ENCODE results near the gene PRR29.

Gene PRR29

DNA sequence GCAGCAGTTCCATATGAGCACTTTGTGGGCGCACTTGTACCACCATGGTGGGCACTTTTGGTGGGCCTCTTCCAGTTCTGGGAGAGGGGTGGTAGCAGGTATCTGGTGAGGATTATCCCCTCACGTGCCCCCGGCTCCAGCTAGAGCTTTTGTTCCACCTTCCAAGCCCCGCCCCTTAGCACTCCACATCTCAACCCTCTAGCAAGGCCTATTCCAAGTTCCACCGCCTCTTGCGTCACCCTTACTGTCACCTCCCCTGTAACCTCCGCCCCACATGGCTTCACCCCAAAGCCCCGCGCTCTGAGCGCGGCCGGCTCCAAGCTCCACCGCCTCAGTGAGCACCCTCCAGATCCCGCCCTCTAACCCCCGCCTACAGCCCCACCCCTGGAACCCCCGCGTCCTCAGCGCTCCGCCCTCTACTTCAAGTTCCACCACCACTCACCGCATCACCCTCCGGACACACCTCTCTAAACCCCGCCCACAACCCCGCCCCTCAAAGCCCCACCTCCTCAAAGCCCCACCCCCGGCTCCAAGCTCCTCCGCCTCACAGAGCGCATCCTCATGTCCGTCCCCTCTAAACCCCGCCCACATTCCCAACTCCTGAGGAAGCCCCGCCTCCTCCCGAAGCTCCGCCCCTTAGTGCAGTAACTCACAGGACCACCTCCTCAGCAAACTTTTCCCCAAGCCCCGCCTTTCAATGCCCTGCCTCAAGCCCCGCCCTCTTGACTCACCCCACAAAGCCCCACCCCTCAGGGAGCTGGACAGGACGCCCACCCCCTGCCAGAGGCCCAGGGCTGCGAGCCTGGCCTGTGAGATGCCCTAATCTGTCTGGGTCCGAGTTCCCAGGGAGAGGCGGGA lies 36.6 kb upstream of the PRR29 start:
- Histone ChIP-seq H3K36me3 (no peaks in the 10 kb centered on the region), H3K9me3 (ENCODE audit: severe bottlenecking) (no peaks in the 10 kb centered on the region), H3K27ac (no peak overlapping the region), H3K27me3 (ENCODE audit: insufficient read depth, low read depth, severe bottlenecking) (no peaks in the 10 kb centered on the region), H3K4me3 (ENCODE audit: low read depth, low read length) (no peak overlapping the region)
- peak; percentile 69 for DNase-seq
- no peak for TF ChIP-seq CTCF (IDR thresholded peaks at IDR 0.05; ENCODE audit: low read depth, low read length)

GRCh38 chr17:63962298-63962744 lies 35.8 kb upstream of the PRR29 start:
- Histone ChIP-seq H3K4me3 (ENCODE audit: low read depth, low read length) (no peak overlapping the region), H3K27me3 (ENCODE audit: insufficient read depth, low read depth, severe bottlenecking) (no peaks in the 10 kb centered on the region)

DNA sequence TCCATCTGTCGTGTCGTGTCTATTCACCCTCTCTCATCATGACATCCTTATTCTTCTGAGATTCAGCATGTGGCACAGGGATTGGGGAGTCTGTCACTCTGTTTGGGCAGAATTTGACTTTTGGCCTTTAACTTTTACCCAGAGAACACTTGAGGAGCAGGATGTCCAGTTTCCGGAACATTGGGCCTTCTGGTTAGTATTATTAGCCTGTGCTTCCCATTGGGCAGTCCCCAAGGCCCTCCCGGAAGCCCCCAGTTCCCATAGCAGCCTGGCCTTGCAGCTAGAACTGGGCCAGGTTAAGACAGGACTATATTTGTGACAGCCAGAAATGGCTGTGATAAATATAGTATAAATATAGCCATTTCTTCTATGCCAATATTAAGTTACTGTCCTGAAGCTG lies 35.0 kb upstream of the PRR29 start:
- no peaks in the 10 kb centered on the region for H3K27me3 ChIP-seq (ENCODE audit: insufficient read depth, low read depth, severe bottlenecking)
- no peak overlapping the region for H3K27ac ChIP-seq
- H3K9me3 ChIP-seq (ENCODE audit: severe bottlenecking): no peaks in the 10 kb centered on the region
- no peak for DNase-seq
- TF ChIP-seq CTCF (IDR thresholded peaks at IDR 0.05; ENCODE audit: low read depth, low read length): no peak
- H3K36me3 ChIP-seq: no peaks in the 10 kb centered on the region
- H3K4me3 ChIP-seq (ENCODE audit: low read depth, low read length): no peak overlapping the region

More at GRCh38 chr17:63962298-63962744, 35.8 kb upstream of the PRR29 start:
- Histone ChIP-seq H3K9me3 (ENCODE audit: severe bottlenecking) (no peaks in the 10 kb centered on the region), H3K36me3 (no peaks in the 10 kb centered on the region), H3K27ac (no peak overlapping the region)
- no peak for DNase-seq
- no peak for TF ChIP-seq CTCF (IDR thresholded peaks at IDR 0.05; ENCODE audit: low read depth, low read length)

DNA sequence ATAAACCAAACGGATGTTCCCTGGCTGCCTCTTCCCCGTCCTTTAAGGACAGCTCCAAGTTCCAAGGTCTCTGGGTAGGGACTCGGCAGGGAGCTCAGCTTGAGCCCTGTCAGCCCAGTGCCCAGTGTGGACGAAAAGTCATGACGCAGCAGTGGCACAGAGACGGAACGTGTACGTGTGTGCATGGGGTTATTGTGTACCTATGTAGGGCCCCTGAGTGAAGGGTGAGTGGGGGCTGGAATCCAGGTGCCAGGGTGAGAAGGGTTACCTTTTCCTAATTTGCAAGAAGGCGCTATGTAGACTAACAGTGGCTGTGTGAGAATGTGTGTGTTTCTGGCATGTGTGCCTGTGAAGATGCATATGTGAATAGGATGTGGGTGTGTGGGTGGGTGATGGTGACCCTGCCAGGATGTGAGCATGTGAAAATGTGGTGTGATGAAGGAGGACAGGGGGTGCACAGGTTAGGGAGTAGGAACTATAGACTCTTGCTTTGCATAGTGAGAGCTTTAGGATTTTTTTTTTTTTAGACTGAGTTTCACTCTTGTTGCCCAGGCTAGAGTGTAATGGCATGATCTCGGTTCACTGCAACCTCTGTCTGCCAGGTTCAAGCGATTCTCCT lies 31.4 kb upstream of the PRR29 start:
- no peaks in the 10 kb centered on the region for H3K9me3 ChIP-seq (ENCODE audit: severe bottlenecking)
- H3K27me3 ChIP-seq (ENCODE audit: insufficient read depth, low read depth, severe bottlenecking): no peaks in the 10 kb centered on the region
- H3K4me3 ChIP-seq (ENCODE audit: low read depth, low read length): no peak overlapping the region
- no peak for DNase-seq
- TF ChIP-seq CTCF (IDR thresholded peaks at IDR 0.05; ENCODE audit: low read depth, low read length): no peak
- no peaks in the 10 kb centered on the region for H3K36me3 ChIP-seq
- H3K27ac ChIP-seq: no peak overlapping the region

DNA sequence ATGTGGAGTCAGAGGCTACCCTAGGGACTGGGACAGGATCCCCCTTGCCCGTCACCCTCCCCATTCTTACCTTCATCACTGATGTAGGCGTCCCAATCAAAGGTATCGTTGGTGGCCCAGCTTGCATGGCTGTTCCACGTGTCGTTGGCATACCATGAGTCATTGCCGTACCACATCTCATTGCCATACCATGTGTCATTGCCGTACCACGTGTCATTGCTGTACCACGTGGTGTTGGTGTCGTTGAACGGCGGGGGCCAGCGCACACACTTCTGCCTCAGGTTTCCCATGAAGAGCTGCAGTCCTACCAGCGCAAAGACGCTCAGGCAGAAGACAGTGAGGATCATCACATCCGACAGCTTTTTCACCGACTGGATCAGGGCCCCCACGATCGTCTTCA lies 30.2 kb upstream of the PRR29 start:
- no peaks in the 10 kb centered on the region for H3K9me3 ChIP-seq (ENCODE audit: severe bottlenecking)
- no peak for DNase-seq
- no peak overlapping the region for H3K27ac ChIP-seq
- no peak for TF ChIP-seq CTCF (IDR thresholded peaks at IDR 0.05; ENCODE audit: low read depth, low read length)
- no peaks in the 10 kb centered on the region for H3K27me3 ChIP-seq (ENCODE audit: insufficient read depth, low read depth, severe bottlenecking)
- H3K36me3 ChIP-seq: no peaks in the 10 kb centered on the region
- H3K4me3 ChIP-seq (ENCODE audit: low read depth, low read length): no peak overlapping the region

Measured in WERI-Rb-1 (cell line).